HCT116 (cell line): ENCODE data around the gene ASAP2. TPM values are rescaled to one million over a fixed set of nuclear protein-coding genes. Genes with fewer than 3 reads are reported as not detected.

Experiments used
- ATAC-seq: fragments of 200-7000 bp; cut with Tn5 transposase; 2 replicates; pipeline ENCODE4 v1.9.1; 2020; ENCODE audit warnings: mild to moderate bottlenecking, moderate library complexity
- BruUV-seq: library from RNA; stranded (reverse); fragments of 400-500 nt; replicated peaks from 2 replicates; lab custom pipeline; 2021; lab: Mats Ljungman, UMichigan
- CTCF ChIA-PET: fragments of 300-600 bp; sonication (Branson Sonifier 250); formaldehyde crosslinking; loops from one replicate; lab custom pipeline; 2021; ENCODE audit warnings: antibody characterized with exemption; lab: Charles Lee
- POLR2A ChIA-PET: fragments of 300-600, 350-600 bp; sonication (Branson Sonifier 250); formaldehyde crosslinking; loops from one replicate; lab custom pipeline; 2021; ENCODE audit warnings: antibody characterized with exemption; lab: Charles Lee
- RAD21 ChIA-PET, 2 experiments: fragments of 300-600 bp; sonication (Branson Sonifier 250); formaldehyde crosslinking; loops; one replicate each; lab custom pipeline; 2023; ENCODE audit warnings: low total read pairs in 2 of 2; ENCODE audit not compliant: uncharacterized antibody in 2 of 2, unreplicated experiment in 2 of 2, low non-redundant PET in 1 of 2; lab: Charles Lee
- DNase-seq: peaks from one replicate; pipeline ENCODE4 v3.0.0-alpha.2; 2010; ENCODE audit warnings: low read depth, low spot score
- H2AFZ ChIP-seq: fragments of 200-600 bp; shearing (Covaris generic), sonication (generic); 2 replicates; pipeline ENCODE4 v1.6.1; 2017; ENCODE audit warnings: low read depth, mixed run types, mixed read lengths, antibody characterized with exemption, low read length; ENCODE audit not compliant: poor library complexity, severe bottlenecking
- H3K27ac ChIP-seq: 2 replicates; pipeline ENCODE4 v1.5.1; 2012; ENCODE audit warnings: low read depth, low read length
- H3K27me3 ChIP-seq: fragments of 200-600 bp; sonication (generic); 2 replicates; pipeline ENCODE4 v1.6.1; 2016; ENCODE audit warnings: mixed run types, low read length, mixed read lengths; ENCODE audit not compliant: insufficient read depth
- H3K36me3 ChIP-seq, 2 experiments: fragments of 200-500 bp in 1 of 2; fragments of 200-600 bp in 1 of 2; sonication (Bioruptor generic) in 1 of 2; sonication (generic) in 1 of 2; 2 replicates each; pipeline versions ENCODE4 v1.5.1 to v1.6.1; 2014 to 2016; ENCODE audit warnings: low read length in 2 of 2, inconsistent platforms in 1 of 2, mixed read lengths in 1 of 2, mixed run types in 1 of 2; ENCODE audit not compliant: insufficient read depth in 2 of 2, control insufficient read depth in 1 of 2
- H3K4me1 ChIP-seq, 2 experiments: fragments of 200-600 bp in 1 of 2; sonication (generic) in 1 of 2; 2 replicates each; pipeline versions ENCODE4 v1.5.1 to v1.6.1; 2012 to 2017; ENCODE audit warnings: low read length in 2 of 2, inconsistent platforms in 1 of 2, mild to moderate bottlenecking in 1 of 2, mixed read lengths in 1 of 2, mixed run types in 1 of 2, moderate library complexity in 1 of 2; ENCODE audit not compliant: insufficient read depth in 2 of 2, control insufficient read depth in 1 of 2
- H3K4me2 ChIP-seq: fragments of 200-600 bp; sonication (generic); 2 replicates; pipeline ENCODE4 v1.6.1; 2017; ENCODE audit warnings: mixed run types, low read length, mixed read lengths
- H3K4me3 ChIP-seq, 2 experiments: fragments of 200-600 bp in 1 of 2; sonication (generic) in 1 of 2; replicated peaks in 1 of 2; 2 replicates each; pipeline ENCODE4 v1.5.1; 2011 to 2016; ENCODE audit warnings: low read length in 2 of 2, control low read depth in 1 of 2, low read depth in 1 of 2, mild to moderate bottlenecking in 1 of 2, mixed read lengths in 1 of 2, mixed run types in 1 of 2
- H3K79me2 ChIP-seq: fragments of 200-600 bp; sonication (generic); 2 replicates; pipeline ENCODE4 v1.6.1; 2017; ENCODE audit warnings: mild to moderate bottlenecking, mixed run types, low read length, moderate library complexity, mixed read lengths; ENCODE audit not compliant: insufficient read depth
- H3K9ac ChIP-seq: fragments of 200-600 bp; sonication (generic); 2 replicates; pipeline ENCODE4 v1.6.1; 2016; ENCODE audit warnings: low read length, mixed read lengths
- H3K9me2 ChIP-seq: fragments of 200-600 bp; sonication (generic), shearing (Covaris generic); 2 replicates; pipeline ENCODE4 v1.6.1; 2017; ENCODE audit warnings: mixed run types, mild to moderate bottlenecking, moderate library complexity; ENCODE audit not compliant: insufficient read depth
- H3K9me3 ChIP-seq, 2 experiments: fragments of 200-500 bp in 1 of 2; fragments of 200-600 bp in 1 of 2; sonication (Bioruptor generic) in 1 of 2; sonication (generic) in 1 of 2; 2 replicates each; pipeline ENCODE4 v1.6.1; 2014 to 2017; ENCODE audit warnings: low read length in 2 of 2, mixed read lengths in 2 of 2, inconsistent platforms in 1 of 2, low read depth in 1 of 2, mild to moderate bottlenecking in 1 of 2, mixed run types in 1 of 2, moderate library complexity in 1 of 2; ENCODE audit not compliant: control insufficient read depth in 1 of 2, insufficient read depth in 1 of 2
- H4K20me1 ChIP-seq: fragments of 200-600 bp; sonication (generic), shearing (Covaris generic); 2 replicates; pipeline ENCODE4 v1.6.1; 2017; ENCODE audit warnings: mixed run types, mild to moderate bottlenecking, moderate library complexity; ENCODE audit not compliant: insufficient read depth
- CEBPB ChIP-seq: IDR thresholded peaks from 2 replicates; pipeline ENCODE4 v1.6.1; 2012; ENCODE audit warnings: low read depth
- EGR1 ChIP-seq: IDR thresholded peaks from 2 replicates; pipeline ENCODE4 v1.6.1; 2012; ENCODE audit warnings: low read depth
- ELF1 ChIP-seq: IDR thresholded peaks from 2 replicates; pipeline ENCODE4 v1.6.1; 2012; ENCODE audit warnings: low read depth, borderline replicate concordance
- EZH2 ChIP-seq: fragments of 200-600 bp; sonication (generic); IDR thresholded peaks from 2 replicates; pipeline ENCODE4 v1.6.1; 2017; ENCODE audit warnings: antibody characterized with exemption, mixed run types
- EZH2phosphoT487 ChIP-seq: fragments of 200-600 bp; IDR thresholded peaks from 2 replicates; pipeline ENCODE4 v1.6.1; 2018; ENCODE audit warnings: antibody characterized with exemption, borderline replicate concordance
- JUND ChIP-seq: IDR thresholded peaks from 2 replicates; pipeline ENCODE4 v1.6.1; 2012
- POLR2A ChIP-seq: IDR thresholded peaks from 2 replicates; pipeline ENCODE4 v1.7.0; 2011; ENCODE audit warnings: borderline replicate concordance; ENCODE audit not compliant: insufficient read depth, insufficient read length; ENCODE audit errors: extremely low read depth
- POLR2AphosphoS5 ChIP-seq: IDR thresholded peaks from 2 replicates; pipeline ENCODE4 v1.6.1; 2011; ENCODE audit warnings: mild to moderate bottlenecking, low read depth, low read length, moderate library complexity
- RAD21 ChIP-seq: IDR thresholded peaks from 2 replicates; pipeline ENCODE4 v1.6.1; 2012; ENCODE audit warnings: low read depth, mild to moderate bottlenecking
- SIN3A ChIP-seq: IDR thresholded peaks from 2 replicates; pipeline ENCODE4 v1.6.1; 2012; ENCODE audit warnings: low read depth
- SP1 ChIP-seq: IDR thresholded peaks from 2 replicates; pipeline ENCODE4 v1.6.1; 2012; ENCODE audit warnings: low read depth
- SRF ChIP-seq: IDR thresholded peaks from 2 replicates; pipeline ENCODE4 v1.6.1; 2012; ENCODE audit warnings: low read depth
- YY1 ChIP-seq: IDR thresholded peaks from 2 replicates; pipeline ENCODE4 v1.6.1; 2011; ENCODE audit warnings: low read length, low read depth, moderate library complexity, mild to moderate bottlenecking; ENCODE audit not compliant: insufficient replicate concordance; ENCODE audit errors: extremely low read depth
- ZFX ChIP-seq: fragments of 450-650 bp; IDR thresholded peaks from 2 replicates; pipeline ENCODE4 v1.6.1; 2017
- intact Hi-C: fragments of 100-400 bp; cut with micrococcal nuclease; formaldehyde crosslinking; loops from 2 replicates; pipeline ENCODE4 v1.10.0; 2022
- total RNA-seq: library from RNA; stranded (reverse); gene quantifications from one replicate; pipeline ENCODE4 v1.2.1, GENCODE V29; 2021; ENCODE audit not compliant: unreplicated experiment
- TF ChIP-seq, protein P1 (sequence below): IDR thresholded peaks from 2 replicates; pipeline ENCODE4 v1.6.1; 2012; ENCODE audit warnings: low read depth
- TF ChIP-seq, protein P2 (sequence below): IDR thresholded peaks from 2 replicates; pipeline ENCODE4 v1.6.1; 2012
- TF ChIP-seq, protein P3 (sequence below): IDR thresholded peaks from 2 replicates; pipeline ENCODE4 v1.6.1; 2012
- TF ChIP-seq, protein P4 (sequence below): IDR thresholded peaks from 2 replicates; pipeline ENCODE4 v1.6.1; 2011; ENCODE audit warnings: mild to moderate bottlenecking, low read length, moderate library complexity; ENCODE audit not compliant: insufficient replicate concordance; ENCODE audit errors: extremely low read depth

Gene ASAP2
- total RNA-seq, 1 experiment from 2014 or later, result 16.5 TPM

DNA sequence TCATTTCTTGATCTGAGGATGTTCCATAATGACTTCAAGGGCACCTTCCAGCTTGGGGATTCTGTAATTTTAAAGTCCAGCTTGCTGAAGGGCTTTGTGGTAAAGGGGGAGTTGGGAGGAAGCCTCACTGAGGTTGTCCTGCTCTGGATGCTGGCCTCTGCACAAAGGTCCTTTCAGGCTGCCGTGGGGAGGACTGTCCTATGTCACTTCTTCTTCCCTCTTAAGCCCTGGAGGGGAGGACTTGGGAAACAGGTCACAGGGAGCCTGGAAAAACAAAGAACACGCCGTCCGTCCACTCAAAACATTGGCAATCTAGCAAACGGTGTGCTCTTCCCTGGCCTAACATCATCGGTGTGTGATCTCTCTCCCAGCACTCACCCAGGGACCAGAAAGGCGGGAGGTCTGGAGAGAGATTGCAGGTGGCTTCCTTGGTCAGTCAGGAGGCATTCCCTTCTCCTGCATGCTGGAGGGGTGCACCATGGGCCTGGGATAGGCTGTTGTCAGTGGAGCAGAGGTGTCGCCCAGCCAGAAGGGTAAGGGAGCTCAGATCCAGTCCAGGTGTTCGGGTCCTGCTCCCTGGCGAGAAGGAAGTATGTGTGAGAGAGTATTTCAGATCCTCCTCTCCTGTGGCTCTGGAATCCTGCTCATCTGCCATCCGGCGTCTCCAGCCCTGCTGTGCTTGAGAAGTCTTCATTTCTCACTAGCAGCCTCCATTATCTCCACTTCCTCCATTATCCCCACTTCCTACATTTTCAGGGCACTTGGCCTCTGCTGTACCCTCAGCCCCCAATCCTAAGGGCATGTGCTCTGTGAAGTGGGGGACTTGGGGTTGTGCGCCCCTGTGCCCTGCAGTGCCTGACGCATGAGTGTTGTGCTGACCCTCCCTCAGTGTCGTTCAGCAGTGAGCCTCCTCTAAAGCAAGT, 20.1 kb downstream of the ASAP2 start:
- H3K9me3 ChIP-seq, result no peaks in the 10 kb centered on the region
- H3K9me2 ChIP-seq, result no peaks in the 10 kb centered on the region
- no peak overlapping the region for H3K4me2 ChIP-seq
- CTCF ChIA-PET, result no interaction called here
- no peak for ATAC-seq
- H4K20me1 ChIP-seq, result peaks cover 4% of the 10 kb centered on the region; the same call in 1 of the 2 replicates
- H3K36me3 ChIP-seq, result no peaks in the 10 kb centered on the region
- no peak overlapping the region for H3K27ac ChIP-seq
- RAD21 ChIA-PET, result no interaction called here
- no peak for DNase-seq
- no peak for TF ChIP-seq EZH2phosphoT487
- no peak for TF ChIP-seq ELF1
- no peak for TF ChIP-seq CEBPB
- TF ChIP-seq SRF, result no peak
- TF ChIP-seq, protein P1, sequence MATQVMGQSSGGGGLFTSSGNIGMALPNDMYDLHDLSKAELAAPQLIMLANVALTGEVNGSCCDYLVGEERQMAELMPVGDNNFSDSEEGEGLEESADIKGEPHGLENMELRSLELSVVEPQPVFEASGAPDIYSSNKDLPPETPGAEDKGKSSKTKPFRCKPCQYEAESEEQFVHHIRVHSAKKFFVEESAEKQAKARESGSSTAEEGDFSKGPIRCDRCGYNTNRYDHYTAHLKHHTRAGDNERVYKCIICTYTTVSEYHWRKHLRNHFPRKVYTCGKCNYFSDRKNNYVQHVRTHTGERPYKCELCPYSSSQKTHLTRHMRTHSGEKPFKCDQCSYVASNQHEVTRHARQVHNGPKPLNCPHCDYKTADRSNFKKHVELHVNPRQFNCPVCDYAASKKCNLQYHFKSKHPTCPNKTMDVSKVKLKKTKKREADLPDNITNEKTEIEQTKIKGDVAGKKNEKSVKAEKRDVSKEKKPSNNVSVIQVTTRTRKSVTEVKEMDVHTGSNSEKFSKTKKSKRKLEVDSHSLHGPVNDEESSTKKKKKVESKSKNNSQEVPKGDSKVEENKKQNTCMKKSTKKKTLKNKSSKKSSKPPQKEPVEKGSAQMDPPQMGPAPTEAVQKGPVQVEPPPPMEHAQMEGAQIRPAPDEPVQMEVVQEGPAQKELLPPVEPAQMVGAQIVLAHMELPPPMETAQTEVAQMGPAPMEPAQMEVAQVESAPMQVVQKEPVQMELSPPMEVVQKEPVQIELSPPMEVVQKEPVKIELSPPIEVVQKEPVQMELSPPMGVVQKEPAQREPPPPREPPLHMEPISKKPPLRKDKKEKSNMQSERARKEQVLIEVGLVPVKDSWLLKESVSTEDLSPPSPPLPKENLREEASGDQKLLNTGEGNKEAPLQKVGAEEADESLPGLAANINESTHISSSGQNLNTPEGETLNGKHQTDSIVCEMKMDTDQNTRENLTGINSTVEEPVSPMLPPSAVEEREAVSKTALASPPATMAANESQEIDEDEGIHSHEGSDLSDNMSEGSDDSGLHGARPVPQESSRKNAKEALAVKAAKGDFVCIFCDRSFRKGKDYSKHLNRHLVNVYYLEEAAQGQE, result no peak
- no peak for TF ChIP-seq SIN3A
- no peak for TF ChIP-seq POLR2AphosphoS5
- no peak for TF ChIP-seq EGR1
- no peak for TF ChIP-seq JUND
- no peak for TF ChIP-seq ZFX
- TF ChIP-seq YY1, result no peak
- TF ChIP-seq, protein P2, sequence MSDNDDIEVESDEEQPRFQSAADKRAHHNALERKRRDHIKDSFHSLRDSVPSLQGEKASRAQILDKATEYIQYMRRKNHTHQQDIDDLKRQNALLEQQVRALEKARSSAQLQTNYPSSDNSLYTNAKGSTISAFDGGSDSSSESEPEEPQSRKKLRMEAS, result no peak
- no peak for TF ChIP-seq EZH2
- TF ChIP-seq, protein P3, sequence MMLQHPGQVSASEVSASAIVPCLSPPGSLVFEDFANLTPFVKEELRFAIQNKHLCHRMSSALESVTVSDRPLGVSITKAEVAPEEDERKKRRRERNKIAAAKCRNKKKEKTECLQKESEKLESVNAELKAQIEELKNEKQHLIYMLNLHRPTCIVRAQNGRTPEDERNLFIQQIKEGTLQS, result no peak
- TF ChIP-seq, protein P4, sequence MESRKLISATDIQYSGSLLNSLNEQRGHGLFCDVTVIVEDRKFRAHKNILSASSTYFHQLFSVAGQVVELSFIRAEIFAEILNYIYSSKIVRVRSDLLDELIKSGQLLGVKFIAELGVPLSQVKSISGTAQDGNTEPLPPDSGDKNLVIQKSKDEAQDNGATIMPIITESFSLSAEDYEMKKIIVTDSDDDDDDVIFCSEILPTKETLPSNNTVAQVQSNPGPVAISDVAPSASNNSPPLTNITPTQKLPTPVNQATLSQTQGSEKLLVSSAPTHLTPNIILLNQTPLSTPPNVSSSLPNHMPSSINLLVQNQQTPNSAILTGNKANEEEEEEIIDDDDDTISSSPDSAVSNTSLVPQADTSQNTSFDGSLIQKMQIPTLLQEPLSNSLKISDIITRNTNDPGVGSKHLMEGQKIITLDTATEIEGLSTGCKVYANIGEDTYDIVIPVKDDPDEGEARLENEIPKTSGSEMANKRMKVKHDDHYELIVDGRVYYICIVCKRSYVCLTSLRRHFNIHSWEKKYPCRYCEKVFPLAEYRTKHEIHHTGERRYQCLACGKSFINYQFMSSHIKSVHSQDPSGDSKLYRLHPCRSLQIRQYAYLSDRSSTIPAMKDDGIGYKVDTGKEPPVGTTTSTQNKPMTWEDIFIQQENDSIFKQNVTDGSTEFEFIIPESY, result no peak
- no peak for TF ChIP-seq RAD21
- no peak for TF ChIP-seq SP1
- TF ChIP-seq POLR2A, result no peak
- H3K4me1 ChIP-seq, result peaks cover 11 to 14% of the 10 kb centered on the region in 2 experiments
- POLR2A ChIA-PET, result interaction anchor here (4.6 kb wide), 1 partner anchor 8 kb away, joined by 19 read pairs; no protein-coding TSS in a partner anchor
- no peak overlapping the region for H2AFZ ChIP-seq
- H3K79me2 ChIP-seq, result peaks cover 27% of the 10 kb centered on the region
- intact Hi-C loops, result no loop called here
- BruUV-seq, result no TSS peak
- H3K9ac ChIP-seq, result no peak overlapping the region
- H3K27me3 ChIP-seq, result peaks cover 13% of the 10 kb centered on the region; the same call in 1 of the 2 replicates
- H3K4me3 ChIP-seq, result no peak overlapping the region
